ENCODE measurements around the gene CIITA.
"Not testable (repeated sequence)": the region's sequence is repeated elsewhere in the genome, so short reads cannot be mapped to it uniquely, and the experiment has no call there.

CIITA gene, protein sequence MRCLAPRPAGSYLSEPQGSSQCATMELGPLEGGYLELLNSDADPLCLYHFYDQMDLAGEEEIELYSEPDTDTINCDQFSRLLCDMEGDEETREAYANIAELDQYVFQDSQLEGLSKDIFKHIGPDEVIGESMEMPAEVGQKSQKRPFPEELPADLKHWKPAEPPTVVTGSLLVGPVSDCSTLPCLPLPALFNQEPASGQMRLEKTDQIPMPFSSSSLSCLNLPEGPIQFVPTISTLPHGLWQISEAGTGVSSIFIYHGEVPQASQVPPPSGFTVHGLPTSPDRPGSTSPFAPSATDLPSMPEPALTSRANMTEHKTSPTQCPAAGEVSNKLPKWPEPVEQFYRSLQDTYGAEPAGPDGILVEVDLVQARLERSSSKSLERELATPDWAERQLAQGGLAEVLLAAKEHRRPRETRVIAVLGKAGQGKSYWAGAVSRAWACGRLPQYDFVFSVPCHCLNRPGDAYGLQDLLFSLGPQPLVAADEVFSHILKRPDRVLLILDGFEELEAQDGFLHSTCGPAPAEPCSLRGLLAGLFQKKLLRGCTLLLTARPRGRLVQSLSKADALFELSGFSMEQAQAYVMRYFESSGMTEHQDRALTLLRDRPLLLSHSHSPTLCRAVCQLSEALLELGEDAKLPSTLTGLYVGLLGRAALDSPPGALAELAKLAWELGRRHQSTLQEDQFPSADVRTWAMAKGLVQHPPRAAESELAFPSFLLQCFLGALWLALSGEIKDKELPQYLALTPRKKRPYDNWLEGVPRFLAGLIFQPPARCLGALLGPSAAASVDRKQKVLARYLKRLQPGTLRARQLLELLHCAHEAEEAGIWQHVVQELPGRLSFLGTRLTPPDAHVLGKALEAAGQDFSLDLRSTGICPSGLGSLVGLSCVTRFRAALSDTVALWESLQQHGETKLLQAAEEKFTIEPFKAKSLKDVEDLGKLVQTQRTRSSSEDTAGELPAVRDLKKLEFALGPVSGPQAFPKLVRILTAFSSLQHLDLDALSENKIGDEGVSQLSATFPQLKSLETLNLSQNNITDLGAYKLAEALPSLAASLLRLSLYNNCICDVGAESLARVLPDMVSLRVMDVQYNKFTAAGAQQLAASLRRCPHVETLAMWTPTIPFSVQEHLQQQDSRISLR

DNA sequence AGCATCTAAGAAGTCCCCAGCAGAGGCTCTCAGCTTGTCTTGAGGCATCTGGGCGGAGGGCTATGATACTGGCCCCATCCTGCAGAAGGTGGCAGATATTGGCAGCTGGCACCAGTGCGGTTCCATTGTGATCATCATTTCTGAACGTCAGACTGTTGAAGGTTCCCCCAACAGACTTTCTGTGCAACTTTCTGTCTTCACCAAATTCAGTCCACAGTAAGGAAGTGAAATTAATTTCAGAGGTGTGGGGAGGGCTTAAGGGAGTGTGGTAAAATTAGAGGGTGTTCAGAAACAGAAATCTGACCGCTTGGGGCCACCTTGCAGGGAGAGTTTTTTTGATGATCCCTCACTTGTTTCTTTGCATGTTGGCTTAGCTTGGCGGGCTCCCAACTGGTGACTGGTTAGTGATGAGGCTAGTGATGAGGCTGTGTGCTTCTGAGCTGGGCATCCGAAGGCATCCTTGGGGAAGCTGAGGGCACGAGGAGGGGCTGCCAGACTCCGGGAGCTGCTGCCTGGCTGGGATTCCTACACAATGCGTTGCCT, at the start of gene CIITA:
TSS of gene CIITA (plus strand) at position 404 of the 543 bp plus-strand sequence. CDS start at position 533, 129 bp downstream.
- POLR2A ChIA-PET: interaction anchor here (1.0 to 1.6 kb wide), 2 partner anchors 10 to 12 kb away, joined by 3 to 8 read pairs; no protein-coding TSS in a partner anchor
- peak; percentile 86 for DNase-seq (ENCODE audit: extremely low spot score)
- CTCF ChIA-PET: interaction anchor here (0.9 to 3.6 kb wide), 13 partner anchors 14 to 129 kb away, joined by 3 to 31 read pairs (median 3); no protein-coding TSS in a partner anchor

GRCh38 chr16:10827691-10828341, 49.2 kb upstream of the CIITA start:
- ChIA-PET CTCF (interaction anchor here (1.1 kb wide), 2 partner anchors 42 to 51 kb away, joined by 3 read pairs; no protein-coding TSS in a partner anchor), POLR2A (no interaction called here)
- DNase-seq (ENCODE audit: extremely low spot score): no peak
- TF ChIP-seq, protein P1, sequence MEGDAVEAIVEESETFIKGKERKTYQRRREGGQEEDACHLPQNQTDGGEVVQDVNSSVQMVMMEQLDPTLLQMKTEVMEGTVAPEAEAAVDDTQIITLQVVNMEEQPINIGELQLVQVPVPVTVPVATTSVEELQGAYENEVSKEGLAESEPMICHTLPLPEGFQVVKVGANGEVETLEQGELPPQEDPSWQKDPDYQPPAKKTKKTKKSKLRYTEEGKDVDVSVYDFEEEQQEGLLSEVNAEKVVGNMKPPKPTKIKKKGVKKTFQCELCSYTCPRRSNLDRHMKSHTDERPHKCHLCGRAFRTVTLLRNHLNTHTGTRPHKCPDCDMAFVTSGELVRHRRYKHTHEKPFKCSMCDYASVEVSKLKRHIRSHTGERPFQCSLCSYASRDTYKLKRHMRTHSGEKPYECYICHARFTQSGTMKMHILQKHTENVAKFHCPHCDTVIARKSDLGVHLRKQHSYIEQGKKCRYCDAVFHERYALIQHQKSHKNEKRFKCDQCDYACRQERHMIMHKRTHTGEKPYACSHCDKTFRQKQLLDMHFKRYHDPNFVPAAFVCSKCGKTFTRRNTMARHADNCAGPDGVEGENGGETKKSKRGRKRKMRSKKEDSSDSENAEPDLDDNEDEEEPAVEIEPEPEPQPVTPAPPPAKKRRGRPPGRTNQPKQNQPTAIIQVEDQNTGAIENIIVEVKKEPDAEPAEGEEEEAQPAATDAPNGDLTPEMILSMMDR (IDR thresholded peaks at IDR 0.05; ENCODE audit: control extremely low read depth, extremely low read depth, low read depth, missing control alignments): no peak

More for the DNA sequence above, at the start of gene CIITA:
- TF ChIP-seq, protein P1 (IDR thresholded peaks at IDR 0.05; ENCODE audit: control extremely low read depth, extremely low read depth, low read depth, missing control alignments): no peak

DNA sequence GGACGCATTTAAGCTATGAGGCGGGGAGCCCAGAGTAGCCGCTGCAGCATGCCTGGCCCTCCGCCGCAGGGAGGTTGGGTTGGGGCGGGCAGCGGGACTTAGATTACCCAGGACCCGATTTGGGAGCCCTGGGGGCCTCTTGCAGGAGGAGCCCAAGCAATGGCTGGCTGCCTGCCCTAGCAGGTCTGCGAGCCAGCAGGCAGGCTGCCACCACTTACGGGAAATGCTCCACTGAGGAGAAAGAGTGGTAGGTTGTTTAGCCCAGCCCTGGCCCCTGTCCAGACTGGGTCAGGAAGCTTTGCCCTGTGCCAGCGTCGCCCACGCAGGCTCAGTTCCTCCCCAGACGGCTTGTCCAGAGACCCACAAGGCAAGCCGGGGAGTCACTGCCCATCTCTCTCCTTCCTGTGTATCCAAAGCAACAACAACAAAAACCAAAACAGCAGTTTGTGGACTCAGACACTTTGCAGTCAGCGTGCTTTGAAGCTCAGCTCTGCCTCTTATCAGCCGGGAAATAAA, 48.1 kb upstream of the CIITA start:
- TF ChIP-seq, protein P1 (IDR thresholded peaks at IDR 0.05; ENCODE audit: control extremely low read depth, extremely low read depth, low read depth, missing control alignments): no peak
- ChIA-PET CTCF (interaction anchor here (0.9 to 1.2 kb wide), 3 partner anchors 10 to 58 kb away, joined by 3 read pairs; partner anchors contain the start of gene TVP23A), POLR2A (no interaction called here)
- DNase-seq (ENCODE audit: extremely low spot score): no peak

- DNase-seq (ENCODE audit: extremely low spot score); POLR2A ChIA-PET: not testable (repeated sequence)
- CTCF ChIA-PET: interaction anchor here (0.9 to 1.4 kb wide), 4 partner anchors 10 to 89 kb away, joined by 3 to 5 read pairs (median 3); partner anchors contain the start of gene TVP23A
These were observed 47.5 kb upstream of the CIITA start for GRCh38 chr16:10829390-10830098.

GRCh38 chr16:10830240-10830639, 46.8 kb upstream of the CIITA start:
- DNase-seq (ENCODE audit: extremely low spot score); POLR2A ChIA-PET: not testable (repeated sequence)
- CTCF ChIA-PET: interaction anchor here (1.1 to 1.4 kb wide), 3 partner anchors 9 to 89 kb away, joined by 3 to 5 read pairs (median 4); no protein-coding TSS in a partner anchor

- CTCF ChIA-PET: interaction anchor here (1.1 to 1.7 kb wide), 5 partner anchors 8 to 29 kb away, joined by 3 to 8 read pairs (median 3); no protein-coding TSS in a partner anchor
- POLR2A ChIA-PET: interaction anchor here (0.7 to 1.3 kb wide), 2 partner anchors 38 to 88 kb away, joined by 3 read pairs; partner anchors contain the start of gene NUBP1
- TF ChIP-seq, protein P1 (IDR thresholded peaks at IDR 0.05; ENCODE audit: control extremely low read depth, extremely low read depth, low read depth, missing control alignments): no peak
- DNase-seq (ENCODE audit: extremely low spot score): no peak
These were observed 44.8 kb upstream of the CIITA start for GRCh38 chr16:10831894-10832886.
